ENCODE measurements around the gene RBCK1. TPM values are rescaled to one million over a fixed set of nuclear protein-coding genes. Genes with fewer than 3 reads are reported as not detected.

Gene RBCK1
- total RNA-seq, 1 donor from 2014 or later: 67.0 TPM

DNA sequence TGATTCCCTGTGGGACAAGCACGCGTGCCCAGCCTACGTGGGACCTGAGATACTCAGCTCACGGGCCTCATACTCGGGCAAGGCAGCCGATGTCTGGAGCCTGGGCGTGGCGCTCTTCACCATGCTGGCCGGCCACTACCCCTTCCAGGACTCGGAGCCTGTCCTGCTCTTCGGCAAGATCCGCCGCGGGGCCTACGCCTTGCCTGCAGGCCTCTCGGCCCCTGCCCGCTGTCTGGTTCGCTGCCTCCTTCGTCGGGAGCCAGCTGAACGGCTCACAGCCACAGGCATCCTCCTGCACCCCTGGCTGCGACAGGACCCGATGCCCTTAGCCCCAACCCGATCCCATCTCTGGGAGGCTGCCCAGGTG lies 11.9 kb upstream of the RBCK1 start:
- Histone ChIP-seq H3K4me3 (no peak overlapping the region), H3K4me1 (no peaks in the 10 kb centered on the region), H3K27ac (no peak overlapping the region), H3K36me3 (peaks cover 0 to 21% of the 10 kb centered on the region in 2 donors), H3K9me3 (no peaks in the 10 kb centered on the region), H3K27me3 (no peaks in the 10 kb centered on the region)
- no peak for TF ChIP-seq POLR2A (IDR thresholded peaks at IDR 0.05)
- no peak for TF ChIP-seq POLR2AphosphoS5 (IDR thresholded peaks at IDR 0.05; ENCODE audit: insufficient read depth in 1 of 2, low read depth in 1 of 2)
- TF ChIP-seq, protein P1, sequence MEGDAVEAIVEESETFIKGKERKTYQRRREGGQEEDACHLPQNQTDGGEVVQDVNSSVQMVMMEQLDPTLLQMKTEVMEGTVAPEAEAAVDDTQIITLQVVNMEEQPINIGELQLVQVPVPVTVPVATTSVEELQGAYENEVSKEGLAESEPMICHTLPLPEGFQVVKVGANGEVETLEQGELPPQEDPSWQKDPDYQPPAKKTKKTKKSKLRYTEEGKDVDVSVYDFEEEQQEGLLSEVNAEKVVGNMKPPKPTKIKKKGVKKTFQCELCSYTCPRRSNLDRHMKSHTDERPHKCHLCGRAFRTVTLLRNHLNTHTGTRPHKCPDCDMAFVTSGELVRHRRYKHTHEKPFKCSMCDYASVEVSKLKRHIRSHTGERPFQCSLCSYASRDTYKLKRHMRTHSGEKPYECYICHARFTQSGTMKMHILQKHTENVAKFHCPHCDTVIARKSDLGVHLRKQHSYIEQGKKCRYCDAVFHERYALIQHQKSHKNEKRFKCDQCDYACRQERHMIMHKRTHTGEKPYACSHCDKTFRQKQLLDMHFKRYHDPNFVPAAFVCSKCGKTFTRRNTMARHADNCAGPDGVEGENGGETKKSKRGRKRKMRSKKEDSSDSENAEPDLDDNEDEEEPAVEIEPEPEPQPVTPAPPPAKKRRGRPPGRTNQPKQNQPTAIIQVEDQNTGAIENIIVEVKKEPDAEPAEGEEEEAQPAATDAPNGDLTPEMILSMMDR (IDR thresholded peaks at IDR 0.05): no peak
- intact Hi-C loops (cut with DNase I): no loop called here
- no peak for DNase-seq (ENCODE audit: extremely low spot score in 2 of 2)

DNA sequence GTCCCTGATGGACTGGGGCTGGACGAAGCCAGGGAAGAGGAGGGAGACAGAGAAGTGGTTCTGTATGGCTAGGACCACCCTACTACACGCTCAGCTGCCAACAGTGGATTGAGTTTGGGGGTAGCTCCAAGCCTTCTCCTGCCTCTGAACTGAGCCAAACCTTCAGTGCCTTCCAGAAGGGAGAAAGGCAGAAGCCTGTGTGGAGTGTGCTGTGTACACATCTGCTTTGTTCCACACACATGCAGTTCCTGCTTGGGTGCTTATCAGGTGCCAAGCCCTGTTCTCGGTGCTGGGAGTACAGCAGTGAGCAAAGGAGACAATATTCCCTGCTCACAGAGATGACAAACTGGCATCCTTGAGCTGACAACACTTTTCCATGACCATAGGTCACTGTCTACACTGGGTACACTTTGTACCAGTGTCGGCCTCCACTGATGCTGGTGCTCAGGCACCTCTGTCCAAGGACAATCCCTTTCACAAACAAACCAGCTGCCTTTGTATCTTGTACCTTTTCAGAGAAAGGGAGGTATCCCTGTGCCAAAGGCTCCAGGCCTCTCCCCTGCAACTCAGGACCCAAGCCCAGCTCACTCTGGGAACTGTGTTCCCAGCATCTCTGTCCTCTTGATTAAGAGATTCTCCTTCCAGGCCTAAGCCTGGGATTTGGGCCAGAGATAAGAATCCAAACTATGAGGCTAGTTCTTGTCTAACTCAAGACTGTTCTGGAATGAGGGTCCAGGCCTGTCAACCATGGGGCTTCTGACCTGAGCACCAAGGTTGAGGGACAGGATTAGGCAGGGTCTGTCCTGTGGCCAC lies 11.3 kb upstream of the RBCK1 start:
- H3K36me3 ChIP-seq: peaks cover 0 to 15% of the 10 kb centered on the region in 2 donors

GRCh38 chr20:397432-398237 lies 10.5 kb upstream of the RBCK1 start:
- H3K4me3 ChIP-seq: no peak overlapping the region
- TF ChIP-seq POLR2AphosphoS5 (IDR thresholded peaks at IDR 0.05; ENCODE audit: insufficient read depth in 1 of 2, low read depth in 1 of 2): no peak
- TF ChIP-seq POLR2A (IDR thresholded peaks at IDR 0.05): no peak
- TF ChIP-seq, protein P1 (IDR thresholded peaks at IDR 0.05): no peak
- no peaks in the 10 kb centered on the region for H3K9me3 ChIP-seq
- no peaks in the 10 kb centered on the region for H3K27me3 ChIP-seq
- H3K27ac ChIP-seq: no peak overlapping the region
- intact Hi-C loops (cut with DNase I): no loop called here
- H3K4me1 ChIP-seq: no peaks in the 10 kb centered on the region
- no peak for DNase-seq (ENCODE audit: extremely low spot score in 2 of 2)
- peaks cover 0 to 14% of the 10 kb centered on the region in 2 donors for H3K36me3 ChIP-seq

More for the DNA sequence above, 11.3 kb upstream of the RBCK1 start:
- no peaks in the 10 kb centered on the region for H3K4me1 ChIP-seq
- no peaks in the 10 kb centered on the region for H3K9me3 ChIP-seq
- no peak for DNase-seq (ENCODE audit: extremely low spot score in 2 of 2)
- no peak overlapping the region for H3K27ac ChIP-seq
- TF ChIP-seq, protein P1 (IDR thresholded peaks at IDR 0.05): no peak
- no peak for TF ChIP-seq POLR2AphosphoS5 (IDR thresholded peaks at IDR 0.05; ENCODE audit: insufficient read depth in 1 of 2, low read depth in 1 of 2)
- no peak for TF ChIP-seq POLR2A (IDR thresholded peaks at IDR 0.05)
- intact Hi-C loops (cut with DNase I): no loop called here
- no peaks in the 10 kb centered on the region for H3K27me3 ChIP-seq
- H3K4me3 ChIP-seq: no peak overlapping the region

DNA sequence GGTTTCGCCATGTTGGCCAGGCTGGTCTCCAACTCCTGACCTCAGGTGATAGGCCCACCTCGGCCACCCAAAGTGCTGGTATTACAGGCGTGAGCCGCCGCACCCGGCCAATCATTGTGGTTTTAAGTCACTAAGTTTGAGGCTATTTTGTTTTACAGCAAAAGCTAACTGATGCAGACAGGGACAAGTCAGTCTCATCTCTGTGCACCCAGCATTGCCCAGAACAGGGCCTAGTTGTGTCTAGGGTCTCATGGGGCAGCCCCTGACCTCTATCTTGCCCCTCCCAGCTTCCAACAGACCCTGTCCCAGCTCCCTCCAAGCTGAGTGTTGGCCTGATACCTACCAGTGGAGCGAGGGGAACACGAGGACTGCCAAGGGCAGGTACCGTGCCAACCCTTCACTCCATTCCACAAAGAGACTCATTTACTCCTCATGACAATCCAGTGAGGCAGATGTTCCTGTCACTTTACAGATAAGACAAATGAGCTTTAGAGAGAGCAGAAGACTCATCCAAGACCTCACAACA lies 8.9 kb upstream of the RBCK1 start:
- H3K36me3 ChIP-seq: peaks cover 0 to 14% of the 10 kb centered on the region in 2 donors
- no peaks in the 10 kb centered on the region for H3K27me3 ChIP-seq
- no peaks in the 10 kb centered on the region for H3K4me1 ChIP-seq
- DNase-seq (ENCODE audit: extremely low spot score in 2 of 2): no peak
- no peaks in the 10 kb centered on the region for H3K9me3 ChIP-seq
- H3K4me3 ChIP-seq: no peak overlapping the region
- intact Hi-C loops (cut with DNase I): no loop called here
- TF ChIP-seq, protein P1 (IDR thresholded peaks at IDR 0.05): no peak
- TF ChIP-seq POLR2A (IDR thresholded peaks at IDR 0.05): no peak
- no peak for TF ChIP-seq POLR2AphosphoS5 (IDR thresholded peaks at IDR 0.05; ENCODE audit: insufficient read depth in 1 of 2, low read depth in 1 of 2)
- H3K27ac ChIP-seq: no peak overlapping the region

Measured in vagina (tissue), 2 donors.